Liver (tissue), 9 donors: ENCODE results near the gene PLEKHF1. TPM values are rescaled to one million over a fixed set of nuclear protein-coding genes. Genes with fewer than 3 reads are reported as not detected.

Source experiments
- DNase-seq: peaks from one replicate; pipeline ENCODE4 v3.0.0-alpha.2; 2017; ENCODE audit warnings: low spot score
- H3K27ac ChIP-seq, 2 donors: one replicate each; pipeline ENCODE4 v1.7.0; 2013; ENCODE audit warnings: inconsistent platforms in 2 of 2, low read length in 2 of 2, control low read depth in 1 of 2, low read depth in 1 of 2, mild to moderate bottlenecking in 1 of 2
- H3K27me3 ChIP-seq, 4 donors: one replicate each; pipeline versions ENCODE4 v1.6.1 to v1.7.0; 2013; ENCODE audit warnings: low read length in 3 of 4, inconsistent platforms in 1 of 4, mild to moderate bottlenecking in 1 of 4, moderate library complexity in 1 of 4; ENCODE audit not compliant: control insufficient read depth in 4 of 4, insufficient read depth in 4 of 4
- H3K36me3 ChIP-seq, 4 donors: one replicate each; pipeline versions ENCODE4 v1.6.1 to v1.7.0; 2013; ENCODE audit warnings: low read length in 3 of 4, mild to moderate bottlenecking in 3 of 4, low read depth in 1 of 4, moderate library complexity in 1 of 4; ENCODE audit not compliant: control insufficient read depth in 4 of 4, insufficient read depth in 3 of 4
- H3K4me1 ChIP-seq, 4 donors: one replicate each; pipeline versions ENCODE4 v1.6.1 to v1.7.0; 2013; ENCODE audit warnings: low read length in 3 of 4, mild to moderate bottlenecking in 3 of 4, moderate library complexity in 1 of 4; ENCODE audit not compliant: control insufficient read depth in 4 of 4, insufficient read depth in 4 of 4
- H3K4me3 ChIP-seq, 3 donors: one replicate each; pipeline versions ENCODE4 v1.6.1 to v1.7.0; 2013; ENCODE audit warnings: low read length in 3 of 3, control low read depth in 1 of 3, low read depth in 1 of 3, mild to moderate bottlenecking in 1 of 3
- H3K9ac ChIP-seq, 2 donors: one replicate each; pipeline ENCODE4 v1.7.0; 2013; ENCODE audit warnings: low read length in 2 of 2, mild to moderate bottlenecking in 2 of 2, moderate library complexity in 2 of 2, control low read depth in 1 of 2, low read depth in 1 of 2
- H3K9me3 ChIP-seq, 4 donors: one replicate each; pipeline versions ENCODE4 v1.6.1 to v1.7.0; 2013; ENCODE audit warnings: low read length in 3 of 4; ENCODE audit not compliant: control insufficient read depth in 4 of 4
- ATF3 ChIP-seq: IDR thresholded peaks from 2 replicates; pipeline ENCODE4 v1.6.1; 2016; ENCODE audit warnings: antibody characterized with exemption
- CTCF ChIP-seq: fragments of 150-350 bp; IDR thresholded peaks from 2 replicates; pipeline ENCODE4 v1.5.1; 2017; ENCODE audit warnings: improper control_type of control experiment, low read depth, low read length; ENCODE audit not compliant: missing input control
- EGR1 ChIP-seq, 2 donors: IDR thresholded peaks; 2 replicates each; pipeline ENCODE4 v1.6.1; 2016 to 2018; ENCODE audit warnings: antibody characterized with exemption in 2 of 2, low read depth in 2 of 2
- GABPA ChIP-seq, 2 donors: IDR thresholded peaks in 1 of 2; conservative IDR thresholded peaks in 1 of 2; 2 replicates each; pipeline ENCODE4 v1.6.1; 2016; ENCODE audit warnings: antibody characterized with exemption in 2 of 2, mild to moderate bottlenecking in 1 of 2, moderate library complexity in 1 of 2
- HNF4A ChIP-seq, 2 donors: conservative IDR thresholded peaks; 2 replicates each; pipeline ENCODE4 v1.6.1; 2016; ENCODE audit warnings: antibody characterized with exemption in 2 of 2, mild to moderate bottlenecking in 2 of 2
- HNF4G ChIP-seq: IDR thresholded peaks from 2 replicates; pipeline ENCODE4 v1.6.1; 2016; ENCODE audit warnings: antibody characterized with exemption
- JUND ChIP-seq, 2 donors: IDR thresholded peaks; 2 replicates each; pipeline ENCODE4 v1.6.1; 2016; ENCODE audit warnings: antibody characterized with exemption in 2 of 2
- MAX ChIP-seq: IDR thresholded peaks from 2 replicates; pipeline ENCODE4 v1.6.1; 2016; ENCODE audit warnings: antibody characterized with exemption
- REST ChIP-seq: IDR thresholded peaks from 2 replicates; pipeline ENCODE4 v1.6.1; 2016; ENCODE audit warnings: antibody characterized with exemption, mild to moderate bottlenecking
- SP1 ChIP-seq: IDR thresholded peaks from 2 replicates; pipeline ENCODE4 v1.6.1; 2018; ENCODE audit warnings: antibody characterized with exemption, mild to moderate bottlenecking
- TAF1 ChIP-seq: conservative IDR thresholded peaks from 2 replicates; pipeline ENCODE4 v1.6.1; 2016; ENCODE audit warnings: antibody characterized with exemption, mild to moderate bottlenecking
- ZBTB33 ChIP-seq: IDR thresholded peaks from 2 replicates; pipeline ENCODE4 v1.6.1; 2016; ENCODE audit warnings: antibody characterized with exemption
- WGBS: extraction: QIAGEN DNeasy Blood & Tissue Kit; methylation state at CpG from one replicate; pipeline ENCODE4 v1.1.7; 2013; 5-methylcytosine and 5-hydroxymethylcytosine counted together
- polyA plus RNA-seq, 2 donors: library from polyadenylated mRNA; stranded (reverse) in 1 of 2; unstranded in 1 of 2; fragments of 200-250 nt in 1 of 2; fragments of >200 nt in 1 of 2; fragmentation: Nextera tagmentation in 1 of 2; extraction: Ambion mirVana in 1 of 2; gene quantifications; one replicate each; pipeline versions ENCODE4 v1.2.1 to v1.2.3, GENCODE V29; 2013 to 2015
- total RNA-seq, 2 donors: library from RNA; depleted of rRNA; stranded (reverse); fragments of >200 nt; gene quantifications; one replicate each; pipeline ENCODE4 v1.2.3, GENCODE V29; 2014
- donor health status: healthy.
- donor health status: healthy.
- donor health status: healthy.
- donor health status: healthy.
- donor health status: healthy.

PLEKHF1 gene
- total and polyA plus RNA-seq, 4 donors: 2.9 to 15.1 (median 8.9) TPM

- TF ChIP-seq ZBTB33: no peak
Observed at GRCh38 chr19:29620931-29621351, 44.3 kb upstream of the PLEKHF1 start (continued).

GRCh38 chr19:29622166-29623070 is 42.8 kb upstream of the PLEKHF1 start:
- TF ChIP-seq JUND (IDR thresholded peaks at IDR 0.05): no peak
- Histone ChIP-seq H3K36me3 (no peaks in the 10 kb centered on the region), H3K4me3 (no peak overlapping the region), H3K9me3 (no peaks in the 10 kb centered on the region), H3K9ac (no peak overlapping the region), H3K27ac (no peak overlapping the region), H3K4me1 (no peaks in the 10 kb centered on the region), H3K27me3 (no peaks in the 10 kb centered on the region)
- 83% methylated on average over 23 of the region's 23 CpGs for WGBS
- no peak for DNase-seq

- Histone ChIP-seq H3K36me3 (no peaks in the 10 kb centered on the region), H3K4me3 (no peak overlapping the region), H3K4me1 (no peaks in the 10 kb centered on the region), H3K27ac (no peak overlapping the region), H3K9me3 (no peaks in the 10 kb centered on the region), H3K9ac (no peak overlapping the region), H3K27me3 (no peaks in the 10 kb centered on the region)
- no peak for TF ChIP-seq HNF4A (conservative IDR thresholded peaks at IDR 0.05)
- no peak for TF ChIP-seq REST
- no peak for TF ChIP-seq SP1
- no peak for TF ChIP-seq ATF3
- no peak for TF ChIP-seq TAF1
- no peak for TF ChIP-seq ZBTB33
- TF ChIP-seq GABPA (IDR thresholded peaks at IDR 0.05 in 1 of 2, conservative IDR thresholded peaks at IDR 0.05 in 1 of 2): no peak
- TF ChIP-seq MAX: no peak
- no peak for TF ChIP-seq HNF4G
- TF ChIP-seq EGR1 (IDR thresholded peaks at IDR 0.05; ENCODE audit: low read depth in 2 of 2): no peak
- TF ChIP-seq CTCF: no peak
- no peak for TF ChIP-seq JUND (IDR thresholded peaks at IDR 0.05)
- no peak for DNase-seq
- 83% methylated on average over 18 of the region's 18 CpGs for WGBS
Observed at GRCh38 chr19:29623726-29624488, 41.4 kb upstream of the PLEKHF1 start.
